Fibroblast of mammary gland (primary cell): Measurements from ENCODE around the gene C4orf51.
"Not testable (repeated sequence)": the region's sequence is repeated elsewhere in the genome, so short reads cannot be mapped to it uniquely, and the experiment has no call there.

ENCODE experiments used
- DNase-seq: peaks from one replicate; pipeline ENCODE4 v3.0.0-alpha.2; 2010; ENCODE audit warnings: low read depth
- H3K4me3 ChIP-seq: 2 replicates; pipeline ENCODE4 v1.5.1; 2011; ENCODE audit warnings: low read depth, mild to moderate bottlenecking, low read length, moderate library complexity; ENCODE audit not compliant: control insufficient read depth
- TF ChIP-seq, protein P1 (sequence below): conservative IDR thresholded peaks from 2 replicates; pipeline ENCODE4 v1.5.1; 2011; ENCODE audit warnings: low read depth, low read length, inconsistent platforms; ENCODE audit not compliant: control insufficient read depth, insufficient read depth

C4orf51 gene

DNA sequence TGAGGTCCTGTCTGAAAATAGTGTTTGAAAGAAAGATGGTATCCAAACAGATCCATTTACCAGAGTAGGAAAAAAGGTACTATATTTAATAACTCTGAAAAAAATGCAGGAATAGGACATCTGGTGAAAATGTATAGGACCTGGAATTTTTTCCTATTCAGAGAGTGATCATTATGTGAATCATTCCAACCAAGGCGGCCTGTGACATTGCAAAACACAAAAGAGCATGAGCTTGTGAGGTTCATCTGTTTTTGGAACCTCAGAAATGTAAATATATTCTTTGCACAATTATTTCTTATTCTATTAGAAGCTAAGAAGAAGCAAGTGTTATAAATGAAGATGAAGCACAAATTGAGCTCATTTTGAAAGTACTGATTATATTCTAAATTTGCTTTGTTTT is 2.0 kb downstream of the C4orf51 start:
- TF ChIP-seq, protein P1, sequence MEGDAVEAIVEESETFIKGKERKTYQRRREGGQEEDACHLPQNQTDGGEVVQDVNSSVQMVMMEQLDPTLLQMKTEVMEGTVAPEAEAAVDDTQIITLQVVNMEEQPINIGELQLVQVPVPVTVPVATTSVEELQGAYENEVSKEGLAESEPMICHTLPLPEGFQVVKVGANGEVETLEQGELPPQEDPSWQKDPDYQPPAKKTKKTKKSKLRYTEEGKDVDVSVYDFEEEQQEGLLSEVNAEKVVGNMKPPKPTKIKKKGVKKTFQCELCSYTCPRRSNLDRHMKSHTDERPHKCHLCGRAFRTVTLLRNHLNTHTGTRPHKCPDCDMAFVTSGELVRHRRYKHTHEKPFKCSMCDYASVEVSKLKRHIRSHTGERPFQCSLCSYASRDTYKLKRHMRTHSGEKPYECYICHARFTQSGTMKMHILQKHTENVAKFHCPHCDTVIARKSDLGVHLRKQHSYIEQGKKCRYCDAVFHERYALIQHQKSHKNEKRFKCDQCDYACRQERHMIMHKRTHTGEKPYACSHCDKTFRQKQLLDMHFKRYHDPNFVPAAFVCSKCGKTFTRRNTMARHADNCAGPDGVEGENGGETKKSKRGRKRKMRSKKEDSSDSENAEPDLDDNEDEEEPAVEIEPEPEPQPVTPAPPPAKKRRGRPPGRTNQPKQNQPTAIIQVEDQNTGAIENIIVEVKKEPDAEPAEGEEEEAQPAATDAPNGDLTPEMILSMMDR, result no peak
- no peak overlapping the region for H3K4me3 ChIP-seq
- DNase-seq, result peak; percentile 60

DNA sequence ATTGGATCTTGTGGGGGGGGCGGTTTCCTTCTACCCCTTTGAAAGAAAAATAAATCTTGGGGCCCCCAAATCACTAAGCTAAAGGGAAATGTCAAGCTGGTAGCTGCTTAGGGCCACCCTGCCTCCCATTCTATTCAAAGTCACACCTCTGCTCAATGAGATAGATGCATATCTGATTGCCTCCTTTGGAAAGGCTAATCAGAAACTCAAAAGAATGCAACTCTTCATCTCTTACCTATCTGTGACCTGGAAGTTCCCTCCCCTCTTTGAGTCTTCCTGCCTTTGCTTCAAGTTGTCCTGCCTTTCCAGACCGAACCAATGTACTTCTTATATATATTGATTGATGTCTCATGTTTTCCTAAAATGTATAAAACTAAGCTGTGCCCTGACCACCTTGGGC is 7.0 kb downstream of the C4orf51 start:
- TF ChIP-seq, protein P1, result no peak

DNA sequence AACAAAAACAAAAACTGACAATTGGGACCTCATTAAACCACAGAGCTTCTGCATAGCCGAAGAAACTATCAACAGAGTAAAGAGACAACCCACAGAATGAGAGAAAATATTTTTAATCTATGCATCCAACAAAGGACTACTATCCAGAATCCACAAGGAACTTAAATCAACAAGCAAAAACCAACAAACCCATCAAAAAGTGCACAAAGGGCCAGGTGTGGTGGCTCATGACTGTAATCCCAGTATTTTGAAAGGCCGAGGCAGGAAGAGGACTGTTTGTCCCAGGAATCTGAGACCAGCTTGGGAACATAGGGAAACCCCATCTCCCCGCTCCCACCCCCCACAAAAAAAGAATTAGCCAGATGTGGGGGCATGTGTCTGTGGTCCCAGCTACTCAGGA is 10.7 kb downstream of the C4orf51 start:
- no peak for DNase-seq
- TF ChIP-seq, protein P1, result no peak

More for the DNA sequence above, 7.0 kb downstream of the C4orf51 start:
- no peak overlapping the region for H3K4me3 ChIP-seq
- DNase-seq, result no peak

DNA sequence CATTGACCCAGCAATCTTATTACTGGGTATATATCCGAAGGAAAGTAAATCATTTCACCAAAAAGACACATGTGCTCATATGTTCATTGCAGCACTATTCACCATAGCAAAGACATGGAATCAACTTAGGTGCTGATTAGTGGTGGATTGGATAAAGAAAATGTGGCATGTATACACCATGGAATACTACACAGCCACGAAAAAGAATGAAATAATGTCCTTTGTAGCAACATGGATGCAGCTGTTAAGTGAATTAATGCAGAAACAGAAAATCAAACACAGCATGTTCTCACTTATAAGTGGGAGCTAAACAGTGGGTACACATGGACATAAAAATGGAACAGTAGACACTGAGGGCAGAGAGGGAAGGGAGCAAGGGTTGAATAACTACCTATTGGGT is 11.5 kb downstream of the C4orf51 start:
- not testable (repeated sequence) for DNase-seq

More for the DNA sequence above, 10.7 kb downstream of the C4orf51 start:
- H3K4me3 ChIP-seq, result no peak overlapping the region

DNA sequence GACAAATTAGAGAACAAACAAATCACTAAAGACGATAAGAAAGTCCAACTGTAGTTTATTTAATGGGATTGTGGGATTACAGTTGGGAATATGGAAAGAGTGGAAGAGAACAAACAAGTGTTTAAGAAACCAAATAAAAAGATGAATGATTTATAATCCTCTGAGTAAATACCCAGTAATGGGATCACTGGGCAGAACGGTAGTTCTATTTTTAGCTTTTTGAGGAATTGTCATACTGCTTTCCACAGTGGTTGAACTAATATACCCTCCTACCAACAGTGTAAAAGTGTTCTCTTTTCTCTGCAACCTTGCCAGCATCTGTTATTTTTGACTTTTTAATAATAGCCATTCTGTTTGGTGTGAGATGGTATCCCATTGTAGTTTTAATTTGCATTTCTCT is 15.0 kb downstream of the C4orf51 start:
- TF ChIP-seq, protein P1, result no peak
- no peak overlapping the region for H3K4me3 ChIP-seq
- peak; percentile 8 for DNase-seq

More for the DNA sequence above, 11.5 kb downstream of the C4orf51 start:
- H3K4me3 ChIP-seq, result not testable (repeated sequence)

DNA sequence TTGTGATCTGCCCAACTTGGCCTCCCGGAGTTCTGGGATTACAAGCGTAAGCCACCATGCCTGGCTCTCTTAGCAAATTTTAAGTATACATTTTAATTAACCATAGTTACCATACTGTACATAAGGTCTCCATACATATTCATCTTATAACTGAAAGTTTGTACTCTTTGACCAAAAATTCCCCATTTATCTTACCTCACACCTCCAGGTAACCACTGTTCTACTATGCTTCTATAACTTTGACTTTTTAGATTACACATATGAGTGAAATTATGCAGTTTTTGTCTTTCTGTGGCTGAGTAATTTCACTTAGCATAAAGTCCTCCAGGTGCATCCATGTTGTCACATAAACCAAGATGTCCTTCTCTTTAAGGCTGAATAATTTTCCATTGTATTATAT is 17.4 kb downstream of the C4orf51 start:
- TF ChIP-seq, protein P1, result no peak
- H3K4me3 ChIP-seq, result no peak overlapping the region
- no peak for DNase-seq

DNA sequence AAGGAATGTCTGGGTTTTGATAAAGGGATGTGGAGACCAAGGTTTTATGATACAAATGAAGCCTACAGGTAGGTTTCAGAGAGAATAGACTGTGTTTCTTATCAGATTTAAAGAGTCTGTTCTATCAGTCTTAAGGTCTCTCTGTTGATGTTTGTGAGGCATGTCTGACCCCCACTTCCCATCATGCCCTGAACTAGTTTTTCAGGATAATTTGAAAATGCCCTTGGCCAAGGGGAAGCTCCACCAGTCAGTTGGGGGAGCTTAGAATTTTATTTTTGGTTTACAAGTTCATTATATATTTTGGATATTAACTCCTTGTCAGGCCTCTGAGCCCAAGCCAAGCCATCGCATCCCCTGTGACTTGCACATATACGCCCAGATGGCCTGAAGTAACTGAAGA is 18.6 kb downstream of the C4orf51 start:
- H3K4me3 ChIP-seq, result no peak overlapping the region
- DNase-seq, result no peak
- TF ChIP-seq, protein P1, result no peak
